ENCODE data around the gene ADGRD2.
"Not testable (repeated sequence)": the region's sequence is repeated elsewhere in the genome, so short reads cannot be mapped to it uniquely, and the experiment has no call there.

Gene ADGRD2

GRCh38 chr9:124450241-124450924, at the start of gene ADGRD2:
ADGRD2 (plus strand) TSS chr9:124450451; CDS start chr9:124451667, 1,216 bp downstream.
- no peak for DNase-seq

GRCh38 chr9:124403246-124403645, 47.0 kb upstream of the ADGRD2 start:
- DNase-seq: no peak

GRCh38 chr9:124409410-124409809, 40.8 kb upstream of the ADGRD2 start:
- no peak for DNase-seq

- DNase-seq: no peak
These were observed 39.8 kb upstream of the ADGRD2 start for GRCh38 chr9:124410321-124410913.

- no peak for DNase-seq
These were observed 38.6 kb upstream of the ADGRD2 start for GRCh38 chr9:124411514-124412227.

- no peak for DNase-seq
These were observed 38.0 kb upstream of the ADGRD2 start for GRCh38 chr9:124412228-124412575.

GRCh38 chr9:124414612-124415011, 35.6 kb upstream of the ADGRD2 start:
- no peak for DNase-seq

GRCh38 chr9:124415102-124415851, 35.0 kb upstream of the ADGRD2 start, which contains the start of gene PSMB7:
PSMB7 (minus strand) TSS chr9:124415442; CDS start chr9:124415425, 17 bp downstream.
- DNase-seq: peak; percentile 93

- no peak for DNase-seq
These were observed 34.3 kb upstream of the ADGRD2 start for GRCh38 chr9:124415852-124416484.

GRCh38 chr9:124419832-124420489, 30.3 kb upstream of the ADGRD2 start:
- DNase-seq: no peak

GRCh38 chr9:124420991-124421543, 29.2 kb upstream of the ADGRD2 start:
- peak; percentile 34 for DNase-seq

GRCh38 chr9:124423155-124423554, 27.1 kb upstream of the ADGRD2 start:
- no peak for DNase-seq

- DNase-seq: no peak
These were observed 26.7 kb upstream of the ADGRD2 start for GRCh38 chr9:124423591-124423990.

GRCh38 chr9:124425733-124426132, 24.5 kb upstream of the ADGRD2 start:
- DNase-seq: not testable (repeated sequence)

GRCh38 chr9:124426361-124426760, 23.9 kb upstream of the ADGRD2 start:
- no peak for DNase-seq

GRCh38 chr9:124427281-124427680, 23.0 kb upstream of the ADGRD2 start:
- DNase-seq: no peak

GRCh38 chr9:124428751-124429529, 21.3 kb upstream of the ADGRD2 start:
- no peak for DNase-seq

GRCh38 chr9:124429530-124429867, 20.8 kb upstream of the ADGRD2 start:
- no peak for DNase-seq

GRCh38 chr9:124436320-124436719, 13.9 kb upstream of the ADGRD2 start:
- no peak for DNase-seq

- DNase-seq: no peak
These were observed 13.2 kb upstream of the ADGRD2 start for GRCh38 chr9:124437086-124437485.

- no peak for DNase-seq
These were observed 12.2 kb upstream of the ADGRD2 start for GRCh38 chr9:124438091-124438490.

Data from SHP77 treated with DMSO at 0.1 percent for 48 hours (cell line).